Omental fat pad (tissue), 4 donors: Measurements from ENCODE around the gene PLXNB2. TPM values are rescaled to one million over a fixed set of nuclear protein-coding genes. Genes with fewer than 3 reads are reported as not detected.

Source experiments
- ATAC-seq: fragments of 150-250 bp; one replicate; pipeline ENCODE4 v1.9.1; 2016; ENCODE audit warnings: mild to moderate bottlenecking, moderate library complexity; ENCODE audit not compliant: low FRiP score
- DNase-seq: peaks from one replicate; pipeline ENCODE4 v3.0.0-alpha.2; 2019; ENCODE audit warnings: low spot score
- CTCF ChIP-seq, 3 donors: fragments of 450-650 bp; IDR thresholded peaks; one replicate each; pipeline ENCODE4 v1.5.1; 2016 to 2017; ENCODE audit warnings: antibody characterized with exemption in 3 of 3, mild to moderate bottlenecking in 3 of 3, moderate library complexity in 2 of 3
- total RNA-seq, 4 donors: library from RNA; depleted of rRNA; stranded (reverse); fragments of >200 nt; gene quantifications; one replicate each; pipeline ENCODE4 v1.1.0, GENCODE V29; 2016

The PLXNB2 gene
- total RNA-seq, 4 donors from 2014 or later, result 91.4 to 130 (median 115) TPM

- ATAC-seq, result no peak
- no peak for TF ChIP-seq CTCF (IDR thresholded peaks at IDR 0.05)
- DNase-seq, result no peak
Measured at GRCh38 chr22:50253046-50253915, 54.2 kb downstream of the PLXNB2 start.

- ATAC-seq (peak; percentile 63), DNase-seq (peak; percentile 64)
- peak in 1 of 3 donors; percentile 59 for TF ChIP-seq CTCF (IDR thresholded peaks at IDR 0.05)
Measured at GRCh38 chr22:50252082-50253045, 55.1 kb downstream of the PLXNB2 start.

- no peak for ATAC-seq
- no peak for DNase-seq
- TF ChIP-seq CTCF (IDR thresholded peaks at IDR 0.05), result no peak
Measured at GRCh38 chr22:50251477-50252081, 55.9 kb downstream of the PLXNB2 start.

DNA sequence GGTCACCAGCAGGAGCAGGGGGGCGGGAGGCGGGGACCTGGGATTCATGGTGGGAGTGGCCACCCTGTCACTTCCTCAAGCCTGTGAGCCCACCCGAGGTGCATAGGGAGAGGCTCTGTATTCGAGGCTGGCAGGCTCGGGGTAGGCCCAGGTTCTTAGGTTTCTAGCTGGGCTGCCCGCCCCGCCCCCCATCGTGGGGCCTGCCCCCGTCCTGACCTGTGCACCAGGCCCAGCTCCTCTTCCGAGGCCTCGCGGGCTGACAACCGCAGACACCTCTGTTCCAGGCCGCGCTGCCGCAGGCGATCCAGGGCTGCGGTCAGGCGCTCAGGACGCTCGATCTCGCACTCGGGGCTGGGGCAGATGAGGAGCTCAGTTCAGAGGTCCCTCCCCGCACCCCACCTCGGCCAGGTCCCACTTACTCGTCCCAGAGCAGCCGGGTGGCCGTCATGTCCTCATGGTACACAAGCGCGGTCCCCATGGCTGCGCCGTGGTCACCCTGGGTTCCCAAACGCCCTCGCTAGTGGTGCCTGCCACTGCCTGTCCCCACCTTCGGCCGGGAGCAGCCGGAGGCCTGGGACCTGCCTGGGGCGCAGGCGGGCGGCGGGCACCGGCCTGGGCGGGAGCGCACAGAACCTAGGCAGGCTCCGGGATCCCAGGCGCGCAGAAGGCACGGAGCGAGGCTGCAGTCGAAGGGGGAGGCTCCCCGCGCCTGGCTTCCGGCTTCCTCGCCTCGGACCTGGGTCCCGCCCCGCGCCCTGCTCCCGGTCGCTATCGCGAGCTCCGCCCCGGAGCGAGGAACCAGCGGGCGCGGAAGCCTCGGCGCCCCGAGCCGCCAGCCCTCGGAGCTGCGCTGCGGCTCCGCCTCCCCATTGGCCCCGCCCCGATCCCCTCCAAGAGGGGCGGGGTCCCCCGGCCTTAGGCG is 56.6 kb downstream of the PLXNB2 start, which contains the start of gene HDAC10:
HDAC10 (minus strand) TSS at position 711 of the 922 bp plus-strand sequence; CDS start at position 478, 233 bp downstream.
- DNase-seq (no peak), ATAC-seq (peak; percentile 65)
- TF ChIP-seq CTCF (IDR thresholded peaks at IDR 0.05), result no peak

DNA sequence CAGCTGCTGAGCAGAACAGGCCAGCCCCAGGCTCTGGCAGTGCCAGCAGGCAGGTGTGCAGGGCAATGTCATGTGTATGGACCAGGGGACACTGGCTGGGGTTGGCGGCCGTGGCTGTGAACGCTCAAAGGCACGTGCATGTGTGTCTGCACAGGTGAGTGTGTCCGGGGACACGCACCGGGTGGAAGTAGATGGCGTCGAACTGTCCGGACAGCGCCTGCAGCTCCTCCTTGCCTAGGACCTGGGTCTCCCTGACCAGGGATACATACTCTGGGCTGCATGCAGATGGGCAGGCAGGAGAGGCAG is 57.2 kb downstream of the PLXNB2 start:
- no peak for TF ChIP-seq CTCF (IDR thresholded peaks at IDR 0.05)
- ATAC-seq (no peak), DNase-seq (no peak)
